Smooth muscle cell (in vitro differentiated cells): ENCODE data around the gene GNG2. TPM values are rescaled to one million over a fixed set of nuclear protein-coding genes. Genes with fewer than 3 reads are reported as not detected.

Experiments used
- DNase-seq: peaks from one replicate; lab custom pipeline; 2025; ENCODE audit not compliant: unreplicated experiment; lab: John Stamatoyannopoulos, UW
- H2AFZ ChIP-seq: fragments of 200-600 bp; sonication (generic); 2 replicates; pipeline ENCODE4 v1.6.0; 2016; ENCODE audit warnings: antibody characterized with exemption, low read depth, mild to moderate bottlenecking
- H3F3A ChIP-seq: fragments of 200-600 bp; sonication (generic); 2 replicates; pipeline ENCODE4 v1.6.0; 2017; ENCODE audit warnings: antibody characterized with exemption, low read depth
- H3K27ac ChIP-seq: fragments of 200-600 bp; sonication (generic); 2 replicates; pipeline ENCODE4 v1.5.1; 2016; ENCODE audit warnings: low read depth, mild to moderate bottlenecking
- H3K27me3 ChIP-seq: fragments of 200-600 bp; sonication (generic); 2 replicates; pipeline ENCODE4 v1.6.1; 2016; ENCODE audit warnings: low read depth, mild to moderate bottlenecking
- H3K36me3 ChIP-seq: fragments of 200-600 bp; sonication (generic); 2 replicates; pipeline ENCODE4 v1.5.1; 2016; ENCODE audit warnings: low read depth
- H3K4me1 ChIP-seq: fragments of 200-600 bp; sonication (generic); 2 replicates; pipeline ENCODE4 v1.5.1; 2016; ENCODE audit warnings: low read depth
- H3K4me2 ChIP-seq: fragments of 200-600 bp; sonication (generic); 2 replicates; pipeline ENCODE4 v1.6.0; 2016; ENCODE audit warnings: mild to moderate bottlenecking
- H3K4me3 ChIP-seq: fragments of 200-600 bp; sonication (generic); 2 replicates; pipeline ENCODE4 v1.5.1; 2016; ENCODE audit warnings: mild to moderate bottlenecking
- H3K79me2 ChIP-seq: fragments of 200-600 bp; sonication (generic); 2 replicates; pipeline ENCODE4 v1.6.0; 2016; ENCODE audit warnings: low read depth, mild to moderate bottlenecking
- H3K9ac ChIP-seq: fragments of 200-600 bp; sonication (generic); 2 replicates; pipeline ENCODE4 v1.6.0; 2016; ENCODE audit warnings: low read depth
- H3K9me3 ChIP-seq: fragments of 200-600 bp; sonication (generic); replicated peaks from 2 replicates; pipeline ENCODE4 v1.5.1; 2016; ENCODE audit warnings: low read depth
- H4K20me1 ChIP-seq: fragments of 200-600 bp; sonication (generic); 2 replicates; pipeline ENCODE4 v1.6.0; 2016; ENCODE audit warnings: low read depth
- WGBS: methylation state at CpG from one replicate; pipeline ENCODE4 v1.1.7; 2016; ENCODE audit warnings: low lambda C conversion rate; 5-methylcytosine and 5-hydroxymethylcytosine counted together
- polyA plus RNA-seq: library from polyadenylated mRNA; unstranded; fragments of >200 nt; fragmentation: Nextera tagmentation; extraction: Ambion mirVana; gene quantifications from 2 replicates; pipeline ENCODE4 v1.2.1, GENCODE V29; 2016
- total RNA-seq: library from RNA; depleted of rRNA; stranded (reverse); fragments of >200 nt; gene quantifications from 2 replicates; pipeline ENCODE4 v1.2.3, GENCODE V29; 2014
- TF ChIP-seq, protein P1 (sequence below): fragments of 200-600 bp; sonication (generic); IDR thresholded peaks from 2 replicates; pipeline ENCODE4 v1.5.1; 2017; ENCODE audit warnings: borderline replicate concordance, mild to moderate bottlenecking, antibody characterized with exemption; ENCODE audit not compliant: insufficient read depth, poor library complexity, severe bottlenecking

Gene GNG2
- total and polyA plus RNA-seq, 2 experiments from 2014 or later: 83.6 to 128 TPM

DNA sequence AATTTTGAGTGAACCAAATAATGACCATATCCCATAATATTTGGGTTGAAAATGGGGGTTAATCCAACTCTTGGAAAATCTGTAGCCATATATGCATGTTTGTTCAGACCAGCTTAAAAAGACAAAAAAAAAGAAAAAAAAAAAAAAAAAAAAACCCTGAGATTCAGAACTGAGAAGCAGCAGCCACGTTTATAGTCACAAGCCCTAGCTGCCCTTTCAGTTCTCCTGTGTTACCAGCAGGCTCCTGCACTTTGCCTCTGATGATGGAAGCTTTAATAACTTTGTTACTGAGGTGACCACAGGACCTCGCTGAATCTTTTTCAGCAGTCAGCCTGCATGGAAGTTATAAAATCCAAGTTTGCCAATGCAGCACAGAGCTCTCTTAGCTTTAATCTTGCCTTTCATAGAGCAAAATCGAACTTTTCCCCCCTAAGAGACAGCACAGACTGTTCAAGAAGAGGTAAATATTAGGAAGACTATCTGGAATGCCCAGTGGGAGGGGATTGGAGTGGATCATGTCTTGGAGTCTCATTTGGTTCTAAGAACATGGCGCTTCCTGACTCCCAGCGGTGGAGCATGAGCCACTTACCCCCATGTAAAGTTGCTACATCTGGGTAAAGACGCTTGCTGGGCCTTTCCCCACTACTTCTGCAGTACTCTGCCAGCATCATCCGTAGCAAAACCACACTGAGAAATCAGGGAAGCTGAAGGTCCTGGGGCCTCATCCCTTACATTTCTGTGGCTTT lies 20.6 kb downstream of the GNG2 start:
- Histone ChIP-seq H3K9me3 (no peaks in the 10 kb centered on the region), H3F3A (no peaks in the 10 kb centered on the region), H3K4me1 (peaks cover 5% of the 10 kb centered on the region), H3K27me3 (no peaks in the 10 kb centered on the region), H3K4me2 (no peak overlapping the region), H3K27ac (no peak overlapping the region), H3K4me3 (no peak overlapping the region), H3K36me3 (no peaks in the 10 kb centered on the region), H2AFZ (no peak overlapping the region), H3K9ac (no peak overlapping the region), H3K79me2 (peaks cover 71% of the 10 kb centered on the region), H4K20me1 (peaks cover 47% of the 10 kb centered on the region)
- DNase-seq: no peak
- TF ChIP-seq, protein P1, sequence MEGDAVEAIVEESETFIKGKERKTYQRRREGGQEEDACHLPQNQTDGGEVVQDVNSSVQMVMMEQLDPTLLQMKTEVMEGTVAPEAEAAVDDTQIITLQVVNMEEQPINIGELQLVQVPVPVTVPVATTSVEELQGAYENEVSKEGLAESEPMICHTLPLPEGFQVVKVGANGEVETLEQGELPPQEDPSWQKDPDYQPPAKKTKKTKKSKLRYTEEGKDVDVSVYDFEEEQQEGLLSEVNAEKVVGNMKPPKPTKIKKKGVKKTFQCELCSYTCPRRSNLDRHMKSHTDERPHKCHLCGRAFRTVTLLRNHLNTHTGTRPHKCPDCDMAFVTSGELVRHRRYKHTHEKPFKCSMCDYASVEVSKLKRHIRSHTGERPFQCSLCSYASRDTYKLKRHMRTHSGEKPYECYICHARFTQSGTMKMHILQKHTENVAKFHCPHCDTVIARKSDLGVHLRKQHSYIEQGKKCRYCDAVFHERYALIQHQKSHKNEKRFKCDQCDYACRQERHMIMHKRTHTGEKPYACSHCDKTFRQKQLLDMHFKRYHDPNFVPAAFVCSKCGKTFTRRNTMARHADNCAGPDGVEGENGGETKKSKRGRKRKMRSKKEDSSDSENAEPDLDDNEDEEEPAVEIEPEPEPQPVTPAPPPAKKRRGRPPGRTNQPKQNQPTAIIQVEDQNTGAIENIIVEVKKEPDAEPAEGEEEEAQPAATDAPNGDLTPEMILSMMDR: no peak
- 88% methylated on average over 7 of the region's 7 CpGs for WGBS

- H3K9ac ChIP-seq: no peak overlapping the region
- DNase-seq: no peak
- H3K36me3 ChIP-seq: no peaks in the 10 kb centered on the region
- peaks cover 47% of the 10 kb centered on the region for H4K20me1 ChIP-seq
- H3K4me1 ChIP-seq: peaks cover 5% of the 10 kb centered on the region
- no peak overlapping the region for H3K27ac ChIP-seq
- H3F3A ChIP-seq: no peaks in the 10 kb centered on the region
- WGBS: 89% methylated on average over 2 of the region's 2 CpGs
- no peak overlapping the region for H3K4me2 ChIP-seq
- no peaks in the 10 kb centered on the region for H3K9me3 ChIP-seq
- H3K27me3 ChIP-seq: no peaks in the 10 kb centered on the region
- no peak overlapping the region for H3K4me3 ChIP-seq
- H3K79me2 ChIP-seq: peaks cover 71% of the 10 kb centered on the region
- TF ChIP-seq, protein P1: no peak
- H2AFZ ChIP-seq: no peak overlapping the region
Observed at GRCh38 chr14:51881636-51882035, 21.2 kb downstream of the GNG2 start.

DNA sequence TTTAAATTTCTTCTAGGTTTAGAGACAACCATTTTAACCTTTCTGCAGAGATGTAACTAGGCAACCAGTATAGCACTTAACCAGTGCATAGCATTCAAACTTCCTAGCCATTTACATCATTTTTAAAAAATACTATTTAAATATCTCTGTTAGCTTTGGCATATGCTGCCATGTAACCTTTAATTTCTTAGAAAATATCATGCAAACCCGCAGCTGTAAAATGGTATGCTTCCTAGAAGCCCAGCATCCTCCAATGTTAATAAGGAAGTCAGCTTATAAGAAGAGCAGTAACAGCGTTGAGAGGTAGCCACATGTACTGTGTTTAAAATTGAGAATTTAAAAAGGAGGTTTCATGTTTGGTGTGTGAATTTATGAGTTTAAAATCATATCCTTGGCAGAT lies 22.8 kb downstream of the GNG2 start:
- Histone ChIP-seq H3K4me2 (no peak overlapping the region), H3K4me1 (peaks cover 5% of the 10 kb centered on the region), H3K9ac (no peak overlapping the region), H3K36me3 (no peaks in the 10 kb centered on the region), H2AFZ (no peak overlapping the region), H3K27me3 (no peaks in the 10 kb centered on the region), H3K9me3 (no peaks in the 10 kb centered on the region), H3K79me2 (peaks cover 65% of the 10 kb centered on the region), H3F3A (no peaks in the 10 kb centered on the region), H3K4me3 (no peak overlapping the region), H3K27ac (no peak overlapping the region), H4K20me1 (peaks cover 46% of the 10 kb centered on the region)
- TF ChIP-seq, protein P1: no peak
- no peak for DNase-seq
- 96% methylated on average over 2 of the region's 2 CpGs for WGBS
